ENCODE measurements around the gene ZNF146. TPM values are rescaled to one million over a fixed set of nuclear protein-coding genes. Genes with fewer than 3 reads are reported as not detected.
"Not testable (repeated sequence)": the region's sequence is repeated elsewhere in the genome, so short reads cannot be mapped to it uniquely, and the experiment has no call there.

ZNF146 gene
- total RNA-seq, 4 donors from 2014 or later = 40.3 to 72.9 (median 59.6) TPM

DNA sequence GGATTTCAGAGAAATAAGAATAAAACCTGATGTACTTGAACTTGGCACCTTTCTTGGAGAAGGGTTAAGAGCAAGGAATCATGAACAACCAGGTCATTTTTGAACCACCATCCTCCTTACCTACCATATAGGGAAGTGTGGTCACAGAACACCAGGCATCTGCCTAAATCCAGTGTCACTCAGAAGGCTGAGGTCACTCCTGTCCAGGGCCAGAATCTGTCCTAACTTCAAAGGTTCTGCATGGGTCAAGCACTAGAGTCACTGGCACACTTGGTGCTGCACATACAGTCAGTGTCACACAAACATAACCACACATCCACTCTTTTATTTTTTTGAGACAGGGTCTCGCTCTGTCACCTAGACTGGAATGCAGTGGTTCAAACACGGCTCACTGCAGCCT is 2.0 kb upstream of the ZNF146 start:
- TF ChIP-seq CTCF (IDR thresholded peaks at IDR 0.05) (no peak), POLR2A (IDR thresholded peaks at IDR 0.05) (no peak)
- Histone ChIP-seq H3K27me3 (no peaks in the 10 kb centered on the region), H3K4me1 (peaks cover 7 to 35% (median 13%) of the 10 kb centered on the region in 3 donors), H3K4me3 (no peak overlapping the region), H3K9me3 (no peaks in the 10 kb centered on the region), H3K36me3 (peaks cover 0 to 5% (median 0%) of the 10 kb centered on the region in 3 donors), H3K27ac (no peak overlapping the region)
- DNase-seq = no peak
- 86 to 90% methylated on average over 2 of the region's 2 CpGs for WGBS, 2 donors
- intact Hi-C loops (cut with DNase I) = no loop called here

DNA sequence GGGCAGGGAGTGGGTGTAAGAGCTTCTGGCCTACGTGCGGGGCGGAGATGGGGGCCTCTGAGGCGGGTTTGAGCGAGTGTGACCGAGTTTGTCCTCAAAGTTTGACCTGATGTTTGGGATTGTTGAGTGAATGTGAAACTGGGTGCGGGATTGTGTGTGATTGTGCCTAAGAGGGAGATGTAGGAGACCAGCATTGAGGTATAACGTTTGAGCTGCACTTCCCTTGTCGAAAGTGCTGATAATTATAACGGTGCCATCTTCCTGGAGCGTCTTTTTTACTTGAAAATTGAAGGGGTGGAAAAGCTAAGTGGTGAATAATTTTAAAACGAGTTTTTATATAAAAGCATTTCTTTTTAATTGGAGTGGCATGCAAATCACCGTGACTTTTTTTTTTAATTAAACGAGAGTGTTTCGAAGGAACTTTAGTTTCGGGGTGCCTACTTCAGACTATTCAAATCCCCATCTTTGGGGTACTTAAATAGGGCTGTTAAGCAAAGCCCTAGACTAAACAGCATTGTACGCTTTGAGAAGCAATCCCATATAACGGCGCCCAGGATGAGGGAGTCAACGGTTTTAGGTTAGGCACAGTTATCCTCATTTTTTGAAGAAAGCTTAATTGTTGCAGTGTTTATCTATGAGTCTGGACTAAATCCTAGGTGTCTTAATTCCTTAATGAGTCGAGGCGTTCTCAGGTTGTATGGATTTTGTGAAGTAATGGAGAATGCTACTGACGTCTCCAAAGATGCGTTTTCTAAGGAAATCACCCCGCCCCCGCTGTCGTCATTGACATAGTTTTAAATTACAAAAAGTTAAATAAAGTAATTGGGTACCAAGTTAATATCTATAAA is 594 bp downstream of the ZNF146 start:
- DNase-seq = no peak
- TF ChIP-seq CTCF (IDR thresholded peaks at IDR 0.05) = no peak
- no peak for TF ChIP-seq POLR2A (IDR thresholded peaks at IDR 0.05)

GRCh38 chr19:36221474-36221873 is 6.6 kb downstream of the ZNF146 start:
- peaks cover 0 to 89% (median 21%) of the 10 kb centered on the region in 3 donors for H3K36me3 ChIP-seq
- WGBS, 2 donors = 81 to 83% methylated on average over 4 of the region's 4 CpGs

More for the DNA sequence above, 594 bp downstream of the ZNF146 start:
- WGBS, 2 donors = 1% methylated on average over 24 to 27 of the region's 27 CpGs
- Histone ChIP-seq H3K4me1 (peaks cover 7 to 41% (median 13%) of the 10 kb centered on the region in 3 donors), H3K36me3 (peaks cover 0 to 30% (median 0%) of the 10 kb centered on the region in 3 donors), H3K27ac (peak overlapping the region; percentile 88 to 98 (median 95)), H3K4me3 (peak overlapping the region; percentile 71 to 97 (median 80)), H3K27me3 (no peaks in the 10 kb centered on the region), H3K9me3 (no peaks in the 10 kb centered on the region)
- intact Hi-C loops (cut with DNase I) = no loop called here

GRCh38 chr19:36222503-36222902 is 7.6 kb downstream of the ZNF146 start:
- TF ChIP-seq POLR2A (IDR thresholded peaks at IDR 0.05) (no peak), CTCF (IDR thresholded peaks at IDR 0.05) (no peak)
- H3K27me3 ChIP-seq = no peaks in the 10 kb centered on the region
- 95 to 98% methylated on average over 4 of the region's 4 CpGs for WGBS, 2 donors
- peaks cover 0 to 47% (median 11%) of the 10 kb centered on the region in 3 donors for H3K4me1 ChIP-seq
- H3K9me3 ChIP-seq = peaks cover 0 to 20% (median 3%) of the 10 kb centered on the region in 3 donors
- H3K36me3 ChIP-seq = peaks cover 4 to 99% (median 21%) of the 10 kb centered on the region in 3 donors
- no peak overlapping the region for H3K27ac ChIP-seq
- H3K4me3 ChIP-seq = no peak overlapping the region
- intact Hi-C loops (cut with DNase I) = no loop called here
- DNase-seq = no peak

More at GRCh38 chr19:36221474-36221873, 6.6 kb downstream of the ZNF146 start:
- TF ChIP-seq CTCF (IDR thresholded peaks at IDR 0.05) (no peak), POLR2A (IDR thresholded peaks at IDR 0.05) (no peak)
- H3K27ac ChIP-seq = no peak overlapping the region
- H3K9me3 ChIP-seq = peaks cover 0 to 16% (median 3%) of the 10 kb centered on the region in 3 donors
- no peak overlapping the region for H3K4me3 ChIP-seq
- DNase-seq = no peak
- H3K4me1 ChIP-seq = peaks cover under 1 to 57% (median 12%) of the 10 kb centered on the region in 3 donors
- H3K27me3 ChIP-seq = no peaks in the 10 kb centered on the region
- intact Hi-C loops (cut with DNase I) = no loop called here

DNA sequence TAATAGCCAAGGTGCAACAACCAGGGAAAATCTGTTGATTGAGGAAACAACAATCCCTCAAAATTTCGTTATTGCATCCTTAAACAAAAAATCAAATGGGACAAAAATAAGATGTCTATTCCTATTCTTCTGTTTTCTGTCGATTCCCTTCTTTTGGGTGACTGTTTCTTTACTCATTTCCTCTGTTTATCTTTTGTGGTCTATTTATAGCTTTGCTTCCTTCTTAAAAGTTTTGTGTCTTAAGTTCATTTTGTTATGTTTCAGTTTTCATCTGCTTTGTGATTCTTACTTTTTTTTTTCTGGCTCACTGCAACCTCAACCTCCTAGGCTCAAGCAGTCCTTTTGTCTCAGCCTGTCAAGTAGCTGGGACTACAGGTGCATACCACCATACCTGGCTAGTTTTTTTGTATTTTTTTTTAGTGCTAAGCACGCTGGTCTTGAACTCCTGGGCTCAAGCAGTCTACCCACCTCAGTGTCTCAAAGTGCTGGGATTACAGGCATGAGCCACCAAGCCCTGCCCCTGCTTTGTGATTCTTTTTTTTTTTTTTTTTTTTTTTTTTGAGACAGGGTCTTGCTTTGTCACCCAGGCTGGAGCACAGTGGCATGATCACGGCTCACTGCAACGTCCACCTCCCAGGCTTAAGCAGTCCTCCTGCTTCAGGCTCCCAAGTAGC is 10.4 kb downstream of the ZNF146 start:
- Histone ChIP-seq H3K4me3 (no peak overlapping the region), H3K36me3 (peaks cover 27 to 100% (median 46%) of the 10 kb centered on the region in 3 donors), H3K9me3 (peaks cover 0 to 41% (median 3%) of the 10 kb centered on the region in 3 donors), H3K4me1 (peaks cover 0 to 36% (median 11%) of the 10 kb centered on the region in 3 donors), H3K27ac (no peak overlapping the region), H3K27me3 (no peaks in the 10 kb centered on the region)
- 50 to 55% methylated on average over 5 of the region's 5 CpGs for WGBS, 2 donors
- intact Hi-C loops (cut with DNase I) = no loop called here
- TF ChIP-seq POLR2A (IDR thresholded peaks at IDR 0.05) (no peak), CTCF (IDR thresholded peaks at IDR 0.05) (no peak)
- DNase-seq = no peak

- intact Hi-C loops (cut with DNase I); H3K4me1 ChIP-seq; H3K27ac ChIP-seq; DNase-seq; H3K27me3 ChIP-seq; H3K4me3 ChIP-seq: not testable (repeated sequence)
- H3K36me3 ChIP-seq = peaks cover 56 to 100% (median 80%) of the 10 kb centered on the region in 3 donors
- peaks cover 0 to 94% (median 46%) of the 10 kb centered on the region in 3 donors for H3K9me3 ChIP-seq
- WGBS, 2 donors = 92 to 93% methylated on average over 2 to 6 of the region's 7 CpGs
Measured at GRCh38 chr19:36233626-36234025, 18.7 kb downstream of the ZNF146 start.

Measured in esophagus squamous epithelium (tissue), 5 donors.